HepG2 (cell line): ENCODE results near the gene PDLIM7. TPM values are rescaled to one million over a fixed set of nuclear protein-coding genes. Genes with fewer than 3 reads are reported as not detected.

Experiments used
- ARID2 ChIP-seq: sonication (generic); formaldehyde crosslinking; IDR thresholded peaks from 2 replicates; pipeline ENCODE4 v1.8.1; 2022; ENCODE audit warnings: mild to moderate bottlenecking, missing genetic modification reagents, borderline replicate concordance
- DPF2 ChIP-seq: sonication (generic); formaldehyde crosslinking; IDR thresholded peaks from 2 replicates; pipeline ENCODE4 v1.4.0; 2020; ENCODE audit warnings: mild to moderate bottlenecking, low read depth, missing genetic modification reagents, borderline replicate concordance
- ELF3 ChIP-seq: IDR thresholded peaks from 2 replicates; pipeline ENCODE4 v1.6.1; 2016; ENCODE audit warnings: missing genetic modification reagents, missing compliant biosample characterization
- ETV5 ChIP-seq: IDR thresholded peaks from 2 replicates; pipeline ENCODE4 v1.6.1; 2018; ENCODE audit warnings: missing biosample characterization, missing genetic modification reagents, inconsistent platforms, borderline replicate concordance
- FOXP1 ChIP-seq, 2 experiments: fragments of 450-650 bp in 1 of 2; IDR thresholded peaks; 2 replicates each; pipeline ENCODE4 v1.6.1; 2017 to 2018; ENCODE audit warnings: antibody characterized with exemption in 1 of 2
- IRX3 ChIP-seq: sonication (generic); formaldehyde crosslinking; IDR thresholded peaks from 2 replicates; pipeline ENCODE4 v1.8.1; 2023; ENCODE audit warnings: mild to moderate bottlenecking, low read depth, missing genetic modification reagents, borderline replicate concordance
- ISL2 ChIP-seq: sonication (generic); formaldehyde crosslinking; IDR thresholded peaks from 2 replicates; pipeline ENCODE4 v1.5.0; 2020; ENCODE audit warnings: missing genetic modification reagents
- KLF12 ChIP-seq: sonication (generic); formaldehyde crosslinking; IDR thresholded peaks from 2 replicates; pipeline ENCODE4 v1.4.0; 2020; ENCODE audit warnings: missing genetic modification reagents, borderline replicate concordance
- MAFK ChIP-seq, 2 experiments: IDR thresholded peaks in 1 of 2; conservative IDR thresholded peaks in 1 of 2; 2 replicates each; pipeline ENCODE4 v1.6.1; 2011; ENCODE audit warnings: improper control_type of control experiment in 2 of 2, low read length in 2 of 2
- MTF2 ChIP-seq: sonication (generic); formaldehyde crosslinking; IDR thresholded peaks from 2 replicates; pipeline ENCODE4 v1.5.0; 2020; ENCODE audit warnings: missing genetic modification reagents, borderline replicate concordance
- NCOA2 ChIP-seq: sonication (generic); formaldehyde crosslinking; IDR thresholded peaks from 2 replicates; pipeline ENCODE4 v1.8.0; 2022; ENCODE audit warnings: inconsistent platforms
- NPAS2 ChIP-seq: sonication (generic); formaldehyde crosslinking; IDR thresholded peaks from 2 replicates; pipeline ENCODE4 v1.8.0; 2022; ENCODE audit warnings: mild to moderate bottlenecking, missing genetic modification reagents, borderline replicate concordance
- NR1H2 ChIP-seq: sonication (generic); formaldehyde crosslinking; IDR thresholded peaks from 2 replicates; pipeline ENCODE4 v1.8.1; 2022; ENCODE audit warnings: low read depth, missing genetic modification reagents, borderline replicate concordance
- PHF21A ChIP-seq: sonication (generic); formaldehyde crosslinking; IDR thresholded peaks from 2 replicates; pipeline ENCODE4 v1.5.0; 2020; ENCODE audit warnings: mild to moderate bottlenecking, missing genetic modification reagents
- RCOR2 ChIP-seq: IDR thresholded peaks from 2 replicates; pipeline ENCODE4 v1.6.1; 2016; ENCODE audit warnings: missing biosample characterization, missing genetic modification reagents
- SP2 ChIP-seq: sonication (generic); formaldehyde crosslinking; IDR thresholded peaks from 2 replicates; pipeline ENCODE4 v1.5.1; 2020; ENCODE audit warnings: mild to moderate bottlenecking, missing genetic modification reagents
- TP53 ChIP-seq: sonication (generic); formaldehyde crosslinking; conservative IDR thresholded peaks from 2 replicates; pipeline ENCODE4 v1.4.0; 2020; ENCODE audit warnings: missing genetic modification reagents
- ZFP36L2 ChIP-seq: sonication (generic); formaldehyde crosslinking; IDR thresholded peaks from 2 replicates; pipeline ENCODE4 v1.4.0; 2020; ENCODE audit warnings: missing genetic modification reagents
- ZFX ChIP-seq: sonication (generic); formaldehyde crosslinking; IDR thresholded peaks from 2 replicates; pipeline ENCODE4 v1.4.0; 2020; ENCODE audit warnings: mild to moderate bottlenecking, low read depth, missing genetic modification reagents, moderate library complexity
- ZKSCAN1 ChIP-seq: fragments of 150-350 bp; IDR thresholded peaks from 2 replicates; pipeline ENCODE4 v1.6.1; 2014; ENCODE audit warnings: low read length
- ZNF160 ChIP-seq: sonication (generic); formaldehyde crosslinking; IDR thresholded peaks from 2 replicates; pipeline ENCODE4 v1.8.0; 2022; ENCODE audit warnings: mild to moderate bottlenecking, inconsistent platforms, missing genetic modification reagents
- ZNF282 ChIP-seq: fragments of 450-650 bp; IDR thresholded peaks from 2 replicates; pipeline ENCODE4 v1.6.1; 2018; ENCODE audit not compliant: partially characterized antibody
- ZNF430 ChIP-seq: sonication (generic); formaldehyde crosslinking; IDR thresholded peaks from 2 replicates; pipeline ENCODE4 v1.9.0; 2021; ENCODE audit warnings: mild to moderate bottlenecking, missing genetic modification reagents
- ZNF484 ChIP-seq: sonication (generic); formaldehyde crosslinking; IDR thresholded peaks from 2 replicates; pipeline ENCODE4 v1.5.1; 2020; ENCODE audit warnings: mild to moderate bottlenecking, low read depth, missing genetic modification reagents, borderline replicate concordance
- ZNF558 ChIP-seq: sonication (generic); formaldehyde crosslinking; IDR thresholded peaks from 2 replicates; pipeline ENCODE4 v1.9.0; 2022; ENCODE audit warnings: mild to moderate bottlenecking, missing genetic modification reagents, borderline replicate concordance
- ZNF790 ChIP-seq: sonication (generic); formaldehyde crosslinking; IDR thresholded peaks from 2 replicates; pipeline ENCODE4 v1.8.0; 2022; ENCODE audit warnings: missing genetic modification reagents, mild to moderate bottlenecking, borderline replicate concordance
- polyA plus RNA-seq, 8 experiments: library from polyadenylated mRNA; depleted of rRNA in 3 of 8; stranded (reverse) in 7 of 8; unstranded in 1 of 8; fragments of >200 nt; fragmentation: Illumina TruSeq in 4 of 8; extraction: Trizol in 4 of 8; gene quantifications; 2 replicates each; pipeline versions ENCODE4 v1.2.1 to v1.2.3, GENCODE V29; 2011 to 2016; ENCODE audit warnings: low read depth in 4 of 8, missing spikeins in 1 of 8, mixed read lengths in 1 of 8; ENCODE audit not compliant: insufficient read depth in 1 of 8
- total RNA-seq, 5 experiments: library from RNA; depleted of rRNA; stranded (reverse); fragments of >200 nt; fragmentation: Illumina TruSeq; extraction: Trizol; gene quantifications; 2 replicates each; pipeline ENCODE4 v1.2.3, GENCODE V29; 2016; ENCODE audit warnings: low read depth in 1 of 5
- TF ChIP-seq, protein P1 (sequence below): sonication (generic); formaldehyde crosslinking; IDR thresholded peaks from 2 replicates; pipeline ENCODE4 v1.5.0; 2020; ENCODE audit warnings: mild to moderate bottlenecking, missing genetic modification reagents
- TF ChIP-seq, protein P2 (sequence below): IDR thresholded peaks from 2 replicates; pipeline ENCODE4 v1.6.1; 2016; ENCODE audit warnings: missing genetic modification reagents, missing compliant biosample characterization
- TF ChIP-seq, protein P3 (sequence below): sonication (generic); formaldehyde crosslinking; IDR thresholded peaks from 2 replicates; pipeline ENCODE4 v1.4.0; 2020; ENCODE audit warnings: mild to moderate bottlenecking, missing genetic modification reagents

Gene PDLIM7
- total and polyA plus RNA-seq, 2 of the 13 experiments (the other 11 are each of a cell fraction or from before 2014, with no cell fraction given): 21.1 to 31.3 TPM

DNA sequence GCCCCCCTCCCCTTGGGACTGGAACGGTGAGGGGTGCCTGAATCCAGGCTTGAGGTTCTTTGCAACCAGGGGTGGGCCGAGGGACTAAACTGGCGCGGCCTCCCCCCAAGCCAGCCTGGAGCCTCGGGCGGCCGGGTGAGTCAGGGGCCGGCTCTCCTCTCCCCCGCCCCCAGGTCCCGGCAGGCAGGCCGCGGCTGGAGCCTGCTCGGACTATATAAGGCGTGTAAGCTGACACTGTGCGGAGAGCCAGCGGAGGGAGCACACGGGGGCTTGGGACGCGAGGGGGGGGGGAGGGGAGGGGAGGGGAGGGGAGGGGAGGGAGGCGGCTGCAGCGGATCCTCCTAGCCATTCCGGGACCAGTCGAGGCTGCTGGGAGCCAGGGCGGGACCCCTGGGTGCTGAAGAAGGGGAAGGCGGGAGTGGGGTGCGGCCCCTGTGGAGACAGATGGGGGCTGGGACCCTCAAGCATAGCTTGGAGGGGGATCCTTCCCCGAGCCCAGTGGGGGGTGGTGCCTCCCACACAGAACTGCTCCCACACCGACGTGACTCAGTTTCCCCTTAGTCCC, 595 bp downstream of the PDLIM7 start (continued):
- TF ChIP-seq ZFX (peak; percentile 58), NCOA2 (no peak), NR1H2 (CRISPR knock-in tag) (no peak), ZNF430 (CRISPR knock-in tag) (no peak), FOXP1 (IDR thresholded peaks at IDR 0.05) (no peak), FOXP1 (CRISPR knock-in tag; IDR thresholded peaks at IDR 0.05) (no peak), ZNF558 (no peak), ZNF484 (CRISPR knock-in tag) (no peak), MAFK (conservative IDR thresholded peaks at IDR 0.05 in 1 of 2, IDR thresholded peaks at IDR 0.05 in 1 of 2; ENCODE audit: low read length in 2 of 2) (no peak), SP2 (CRISPR knock-in tag) (no peak), IRX3 (CRISPR knock-in tag) (no peak), MTF2 (CRISPR knock-in tag) (no peak), ZNF790 (CRISPR knock-in tag) (no peak), ZNF160 (CRISPR knock-in tag) (no peak), ZNF282 (no peak), ZFP36L2 (CRISPR knock-in tag) (no peak), DPF2 (CRISPR knock-in tag) (no peak), ETV5 (CRISPR knock-in tag) (no peak), ZKSCAN1 (no peak), RCOR2 (CRISPR knock-in tag) (no peak), NPAS2 (no peak), ARID2 (CRISPR knock-in tag) (no peak), PHF21A (no peak), ISL2 (CRISPR knock-in tag) (no peak), ELF3 (CRISPR knock-in tag) (no peak), TP53 (CRISPR knock-in tag) (no peak), KLF12 (CRISPR knock-in tag) (no peak; the same call in 1 of the 2 replicates)
- TF ChIP-seq, protein P1, sequence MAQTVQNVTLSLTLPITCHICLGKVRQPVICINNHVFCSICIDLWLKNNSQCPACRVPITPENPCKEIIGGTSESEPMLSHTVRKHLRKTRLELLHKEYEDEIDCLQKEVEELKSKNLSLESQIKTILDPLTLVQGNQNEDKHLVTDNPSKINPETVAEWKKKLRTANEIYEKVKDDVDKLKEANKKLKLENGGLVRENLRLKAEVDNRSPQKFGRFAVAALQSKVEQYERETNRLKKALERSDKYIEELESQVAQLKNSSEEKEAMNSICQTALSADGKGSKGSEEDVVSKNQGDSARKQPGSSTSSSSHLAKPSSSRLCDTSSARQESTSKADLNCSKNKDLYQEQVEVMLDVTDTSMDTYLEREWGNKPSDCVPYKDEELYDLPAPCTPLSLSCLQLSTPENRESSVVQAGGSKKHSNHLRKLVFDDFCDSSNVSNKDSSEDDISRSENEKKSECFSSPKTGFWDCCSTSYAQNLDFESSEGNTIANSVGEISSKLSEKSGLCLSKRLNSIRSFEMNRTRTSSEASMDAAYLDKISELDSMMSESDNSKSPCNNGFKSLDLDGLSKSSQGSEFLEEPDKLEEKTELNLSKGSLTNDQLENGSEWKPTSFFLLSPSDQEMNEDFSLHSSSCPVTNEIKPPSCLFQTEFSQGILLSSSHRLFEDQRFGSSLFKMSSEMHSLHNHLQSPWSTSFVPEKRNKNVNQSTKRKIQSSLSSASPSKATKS (CRISPR knock-in tag): no peak
- TF ChIP-seq, protein P2, sequence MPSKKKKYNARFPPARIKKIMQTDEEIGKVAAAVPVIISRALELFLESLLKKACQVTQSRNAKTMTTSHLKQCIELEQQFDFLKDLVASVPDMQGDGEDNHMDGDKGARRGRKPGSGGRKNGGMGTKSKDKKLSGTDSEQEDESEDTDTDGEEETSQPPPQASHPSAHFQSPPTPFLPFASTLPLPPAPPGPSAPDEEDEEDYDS (CRISPR knock-in tag): peak; percentile 85
- TF ChIP-seq, protein P3, sequence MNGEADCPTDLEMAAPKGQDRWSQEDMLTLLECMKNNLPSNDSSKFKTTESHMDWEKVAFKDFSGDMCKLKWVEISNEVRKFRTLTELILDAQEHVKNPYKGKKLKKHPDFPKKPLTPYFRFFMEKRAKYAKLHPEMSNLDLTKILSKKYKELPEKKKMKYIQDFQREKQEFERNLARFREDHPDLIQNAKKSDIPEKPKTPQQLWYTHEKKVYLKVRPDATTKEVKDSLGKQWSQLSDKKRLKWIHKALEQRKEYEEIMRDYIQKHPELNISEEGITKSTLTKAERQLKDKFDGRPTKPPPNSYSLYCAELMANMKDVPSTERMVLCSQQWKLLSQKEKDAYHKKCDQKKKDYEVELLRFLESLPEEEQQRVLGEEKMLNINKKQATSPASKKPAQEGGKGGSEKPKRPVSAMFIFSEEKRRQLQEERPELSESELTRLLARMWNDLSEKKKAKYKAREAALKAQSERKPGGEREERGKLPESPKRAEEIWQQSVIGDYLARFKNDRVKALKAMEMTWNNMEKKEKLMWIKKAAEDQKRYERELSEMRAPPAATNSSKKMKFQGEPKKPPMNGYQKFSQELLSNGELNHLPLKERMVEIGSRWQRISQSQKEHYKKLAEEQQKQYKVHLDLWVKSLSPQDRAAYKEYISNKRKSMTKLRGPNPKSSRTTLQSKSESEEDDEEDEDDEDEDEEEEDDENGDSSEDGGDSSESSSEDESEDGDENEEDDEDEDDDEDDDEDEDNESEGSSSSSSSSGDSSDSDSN (CRISPR knock-in tag): no peak; the same call in 1 of the 2 replicates
